ENCODE results near the gene EIPR1.

EIPR1 gene

DNA sequence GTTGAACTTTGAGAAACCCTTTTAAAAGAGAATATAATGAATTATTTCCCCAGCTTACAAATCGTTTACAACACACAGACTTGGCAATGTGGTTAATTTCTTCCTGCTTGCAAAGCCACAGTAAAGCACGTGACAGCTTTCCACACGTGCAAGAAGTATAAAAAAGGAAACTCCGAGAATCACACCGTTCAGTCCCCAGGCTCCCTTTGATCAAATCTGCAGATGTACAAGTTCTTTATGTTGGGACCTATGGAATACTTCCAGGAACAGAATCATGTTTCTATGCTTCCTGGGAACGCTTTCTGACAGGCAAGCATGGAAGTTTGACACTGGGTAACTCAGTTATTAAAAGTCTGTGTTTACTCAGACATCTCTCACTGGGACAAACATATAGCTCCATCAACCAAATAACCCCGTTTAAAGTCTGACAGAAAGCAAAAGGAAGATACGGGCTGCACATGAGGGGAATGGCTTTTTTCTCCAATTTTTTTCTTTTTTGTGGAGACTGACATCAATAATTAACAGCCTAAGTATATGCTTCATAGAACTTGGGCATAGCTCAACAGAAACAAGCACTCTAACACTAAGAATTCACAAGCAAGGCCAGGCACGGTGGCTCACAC, 134.8 kb downstream of the EIPR1 start:
- H3K9me3 ChIP-seq (ENCODE audit: control insufficient read depth, insufficient read depth, low read depth, low read length): peaks cover 4% of the 10 kb centered on the region
- H3K4me3 ChIP-seq (ENCODE audit: low read depth, low read length): no peak overlapping the region

DNA sequence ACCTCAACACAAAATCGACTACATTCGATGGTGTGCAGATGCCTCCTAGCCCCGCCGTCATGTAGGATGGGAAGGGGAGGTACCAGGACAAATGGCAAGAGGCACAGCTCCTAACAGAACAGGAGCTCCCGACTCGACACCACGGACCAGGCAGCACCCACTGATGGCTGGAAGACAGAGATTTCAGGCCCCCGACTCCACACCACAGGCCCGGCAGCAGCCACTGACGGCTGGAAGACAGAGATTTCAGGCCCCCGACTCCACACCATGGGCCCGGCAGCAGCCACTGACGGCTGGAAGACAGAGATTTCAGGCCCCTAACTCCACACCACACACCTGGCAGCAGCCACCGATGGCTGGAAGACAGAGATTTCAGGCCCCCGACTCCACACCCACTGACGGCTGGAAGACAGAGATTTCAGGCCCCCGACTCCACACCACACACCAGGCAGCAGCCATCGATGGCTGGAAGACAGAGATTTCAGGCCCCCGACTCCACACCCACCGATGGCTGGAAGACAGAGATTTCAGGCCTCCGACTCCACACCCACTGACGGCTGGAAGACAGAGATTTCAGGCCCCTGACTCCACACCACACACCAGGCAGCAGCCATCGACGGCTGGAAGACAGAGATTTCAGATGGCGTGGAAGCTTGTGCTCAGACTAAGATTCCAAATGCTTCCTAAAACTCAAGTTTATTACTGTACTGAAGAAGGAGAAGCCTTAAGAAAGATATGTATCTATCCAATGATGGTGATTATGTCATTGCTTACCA, 135.5 kb downstream of the EIPR1 start:
- H3K9me3 ChIP-seq (ENCODE audit: control insufficient read depth, insufficient read depth, low read depth, low read length): peaks cover 1% of the 10 kb centered on the region
- H3K4me3 ChIP-seq (ENCODE audit: low read depth, low read length): no peak overlapping the region
- H3K36me3 ChIP-seq (ENCODE audit: control insufficient read depth, insufficient read depth, low read length): no peaks in the 10 kb centered on the region
- H3K27me3 ChIP-seq (ENCODE audit: control insufficient read depth, insufficient read depth, low read length): no peaks in the 10 kb centered on the region
- H3K9ac ChIP-seq (ENCODE audit: low read length): no peak overlapping the region
- peaks cover 4% of the 10 kb centered on the region; the same call in 1 of the 2 replicates for H3K4me1 ChIP-seq (ENCODE audit: control insufficient read depth, insufficient read depth, low read length)
- no peak overlapping the region for H3K27ac ChIP-seq (ENCODE audit: low read depth, low read length)

More for the DNA sequence above, 134.8 kb downstream of the EIPR1 start:
- H3K36me3 ChIP-seq (ENCODE audit: control insufficient read depth, insufficient read depth, low read length): 0 out of 2 replicates have a peak, but pooled peaks cover 2% of the 10 kb centered on the region
- H3K27me3 ChIP-seq (ENCODE audit: control insufficient read depth, insufficient read depth, low read length): no peaks in the 10 kb centered on the region
- H3K4me1 ChIP-seq (ENCODE audit: control insufficient read depth, insufficient read depth, low read length): peaks cover 4% of the 10 kb centered on the region; the same call in 1 of the 2 replicates
- no peak overlapping the region for H3K9ac ChIP-seq (ENCODE audit: low read length)
- H3K27ac ChIP-seq (ENCODE audit: low read depth, low read length): no peak overlapping the region

DNA sequence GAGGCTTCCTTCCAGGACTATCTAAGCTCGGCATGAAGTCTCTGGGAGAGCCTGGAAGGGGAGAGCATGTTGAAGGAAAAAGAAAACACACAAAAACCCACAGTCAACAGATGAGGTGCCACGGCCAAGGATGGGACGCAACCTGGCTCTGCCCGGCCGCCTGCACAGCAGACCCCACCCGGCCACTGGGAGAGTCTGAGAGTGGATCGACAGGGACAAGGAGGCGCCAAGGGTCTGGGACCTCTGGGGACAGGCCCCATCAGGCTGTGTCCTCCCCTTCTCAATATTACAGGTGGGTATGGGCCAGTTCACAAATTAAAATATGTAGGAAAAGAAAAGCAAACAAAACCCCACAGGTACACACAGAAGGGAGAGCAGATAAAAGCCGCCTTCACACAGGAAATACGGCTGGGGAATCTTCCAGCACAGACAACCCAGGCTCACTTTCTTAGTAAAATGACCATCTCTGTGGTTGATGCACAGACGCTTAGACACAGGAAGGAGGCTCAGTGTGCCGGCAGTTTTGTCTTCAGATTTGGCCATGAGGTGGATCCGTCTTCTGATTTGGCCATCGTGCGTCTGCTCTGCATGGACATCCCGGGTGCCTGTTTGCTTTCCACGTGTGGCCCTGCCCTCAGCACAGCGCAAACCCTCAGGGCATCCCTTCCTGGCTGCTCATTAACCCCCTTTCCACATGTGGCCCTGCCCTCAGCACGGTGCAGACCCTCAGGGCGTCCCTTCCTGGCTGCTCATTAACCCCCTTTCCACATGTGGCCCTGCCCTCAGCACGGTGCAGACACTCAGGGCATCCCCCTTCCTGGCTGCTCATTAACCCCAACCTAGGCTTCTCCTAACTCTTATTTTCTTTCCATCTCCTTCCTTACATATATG, 138.4 kb downstream of the EIPR1 start:
- Histone ChIP-seq H3K4me1 (ENCODE audit: control insufficient read depth, insufficient read depth, low read length) (no peaks in the 10 kb centered on the region), H3K9me3 (ENCODE audit: control insufficient read depth, insufficient read depth, low read depth, low read length) (no peaks in the 10 kb centered on the region), H3K4me3 (ENCODE audit: low read depth, low read length) (no peak overlapping the region), H3K9ac (ENCODE audit: low read length) (no peak overlapping the region), H3K36me3 (ENCODE audit: control insufficient read depth, insufficient read depth, low read length) (no peaks in the 10 kb centered on the region), H3K27me3 (ENCODE audit: control insufficient read depth, insufficient read depth, low read length) (no peaks in the 10 kb centered on the region), H3K27ac (ENCODE audit: low read depth, low read length) (no peak overlapping the region)

DNA sequence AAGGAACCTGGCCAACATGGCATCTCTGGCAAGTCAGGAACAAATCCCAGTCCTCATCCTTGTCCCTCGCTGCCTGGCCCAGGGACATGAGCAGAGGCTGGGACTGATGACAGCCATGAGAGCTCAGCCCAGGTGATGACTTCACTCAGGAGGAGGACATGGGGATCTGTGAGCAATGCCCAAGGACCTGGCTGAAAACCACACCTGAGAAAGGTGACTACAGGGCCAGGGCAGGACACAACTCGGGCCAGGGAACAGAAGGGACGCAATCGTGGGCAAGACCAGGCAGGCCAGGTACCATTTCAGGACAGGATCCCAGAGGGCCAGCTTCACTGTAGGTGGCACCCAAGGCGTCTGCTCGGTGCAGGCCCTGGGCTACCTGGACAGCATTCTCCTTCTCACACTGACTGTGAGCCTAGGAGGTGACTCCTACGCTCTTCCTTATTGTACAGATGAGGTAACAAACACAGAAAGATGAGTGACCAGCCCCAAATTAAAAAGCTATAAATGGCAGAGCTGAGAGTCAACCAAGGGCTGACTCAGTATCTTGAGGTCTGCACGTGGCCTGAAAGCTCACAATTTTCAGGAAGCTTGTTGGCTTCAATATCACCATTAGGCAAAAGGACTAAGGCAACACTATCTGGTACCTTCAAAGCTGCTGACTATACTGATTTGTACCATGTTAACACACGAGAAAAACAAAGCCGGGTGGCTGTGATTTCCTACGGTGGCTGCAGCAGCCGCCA, 141.1 kb downstream of the EIPR1 start:
- Histone ChIP-seq H3K27me3 (ENCODE audit: control insufficient read depth, insufficient read depth, low read length) (no peaks in the 10 kb centered on the region), H3K9me3 (ENCODE audit: control insufficient read depth, insufficient read depth, low read depth, low read length) (no peaks in the 10 kb centered on the region), H3K4me3 (ENCODE audit: low read depth, low read length) (no peak overlapping the region), H3K4me1 (ENCODE audit: control insufficient read depth, insufficient read depth, low read length) (no peaks in the 10 kb centered on the region), H3K36me3 (ENCODE audit: control insufficient read depth, insufficient read depth, low read length) (peaks cover 4% of the 10 kb centered on the region; the same call in 1 of the 2 replicates), H3K9ac (ENCODE audit: low read length) (no peak overlapping the region), H3K27ac (ENCODE audit: low read depth, low read length) (no peak overlapping the region)

DNA sequence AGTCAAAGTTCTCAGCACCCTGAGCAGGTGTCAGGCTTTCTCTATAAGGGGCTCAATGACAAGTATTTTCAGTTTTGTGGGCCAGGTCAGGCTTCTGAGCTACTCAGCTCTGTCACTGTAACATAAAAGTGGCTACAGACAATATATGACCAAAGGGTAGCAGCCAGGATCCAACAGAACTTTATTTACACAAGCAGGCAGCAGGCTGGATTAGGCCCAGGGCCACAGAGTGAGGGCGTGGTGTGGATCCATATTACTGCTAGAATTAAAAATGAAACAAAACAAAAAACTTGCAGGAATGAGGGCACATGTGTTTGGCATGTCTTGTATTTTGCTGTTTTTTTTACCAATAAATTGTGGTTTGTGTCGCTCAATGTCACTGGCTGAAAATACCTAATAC, 143.7 kb downstream of the EIPR1 start:
- no peak overlapping the region for H3K4me3 ChIP-seq (ENCODE audit: low read depth, low read length)
- H3K27me3 ChIP-seq (ENCODE audit: control insufficient read depth, insufficient read depth, low read length): no peaks in the 10 kb centered on the region
- no peaks in the 10 kb centered on the region for H3K4me1 ChIP-seq (ENCODE audit: control insufficient read depth, insufficient read depth, low read length)
- H3K27ac ChIP-seq (ENCODE audit: low read depth, low read length): no peak overlapping the region
- H3K9me3 ChIP-seq (ENCODE audit: control insufficient read depth, insufficient read depth, low read depth, low read length): peaks cover 17% of the 10 kb centered on the region
- H3K36me3 ChIP-seq (ENCODE audit: control insufficient read depth, insufficient read depth, low read length): peaks cover 7% of the 10 kb centered on the region; the same call in 1 of the 2 replicates
- H3K9ac ChIP-seq (ENCODE audit: low read length): no peak overlapping the region

DNA sequence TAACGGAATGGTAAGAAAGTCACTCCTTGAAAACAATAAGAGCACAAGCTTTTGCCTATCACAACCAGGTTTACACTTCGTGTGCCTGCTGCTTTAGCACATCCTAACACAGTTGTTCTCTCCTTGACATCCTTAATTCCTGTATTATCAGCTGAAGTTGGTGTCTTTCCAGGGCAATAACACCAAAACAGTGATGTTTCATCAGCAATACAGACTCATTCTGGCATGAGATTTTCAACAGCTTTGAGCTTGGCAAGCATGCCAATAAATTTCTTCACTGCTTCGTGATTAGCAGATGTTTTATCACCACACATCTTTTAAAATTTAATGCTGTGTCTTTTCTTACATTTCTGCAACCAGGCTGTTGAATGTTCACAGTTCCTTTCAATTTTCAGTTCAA, 148.4 kb downstream of the EIPR1 start:
- Histone ChIP-seq H3K27me3 (ENCODE audit: control insufficient read depth, insufficient read depth, low read length) (no peaks in the 10 kb centered on the region), H3K27ac (ENCODE audit: low read depth, low read length) (no peak overlapping the region), H3K9me3 (ENCODE audit: control insufficient read depth, insufficient read depth, low read depth, low read length) (peaks cover 31% of the 10 kb centered on the region), H3K4me1 (ENCODE audit: control insufficient read depth, insufficient read depth, low read length) (no peaks in the 10 kb centered on the region), H3K36me3 (ENCODE audit: control insufficient read depth, insufficient read depth, low read length) (peaks cover 7% of the 10 kb centered on the region; the same call in 1 of the 2 replicates), H3K9ac (ENCODE audit: low read length) (no peak overlapping the region), H3K4me3 (ENCODE audit: low read depth, low read length) (no peak overlapping the region)

DNA sequence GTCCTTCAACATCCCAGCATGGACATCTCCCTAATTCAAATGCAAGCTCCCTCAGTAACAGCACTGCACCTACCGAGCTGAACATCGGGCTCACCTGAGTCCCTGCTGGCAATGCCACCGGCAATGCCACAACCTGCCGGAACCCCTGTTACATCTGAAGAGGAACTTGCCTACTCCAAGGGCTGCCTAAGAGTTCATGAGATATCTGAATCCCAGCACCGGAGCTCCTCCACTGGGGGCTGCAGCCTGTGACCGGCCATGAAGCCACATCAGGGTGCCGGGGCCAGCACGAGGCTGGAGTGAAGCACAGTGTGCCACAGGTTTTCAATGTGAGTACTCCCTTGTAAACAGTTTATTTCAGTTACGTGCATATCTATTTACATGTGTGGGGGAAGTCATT, 152.9 kb downstream of the EIPR1 start:
- H3K9ac ChIP-seq (ENCODE audit: low read length): no peak overlapping the region
- H3K4me3 ChIP-seq (ENCODE audit: low read depth, low read length): no peak overlapping the region
- H3K27me3 ChIP-seq (ENCODE audit: control insufficient read depth, insufficient read depth, low read length): no peaks in the 10 kb centered on the region
- no peak overlapping the region for H3K27ac ChIP-seq (ENCODE audit: low read depth, low read length)
- no peaks in the 10 kb centered on the region for H3K4me1 ChIP-seq (ENCODE audit: control insufficient read depth, insufficient read depth, low read length)
- H3K36me3 ChIP-seq (ENCODE audit: control insufficient read depth, insufficient read depth, low read length): 0 out of 2 replicates have a peak, but pooled peaks cover 2% of the 10 kb centered on the region
- peaks cover 50% of the 10 kb centered on the region for H3K9me3 ChIP-seq (ENCODE audit: control insufficient read depth, insufficient read depth, low read depth, low read length)

DNA sequence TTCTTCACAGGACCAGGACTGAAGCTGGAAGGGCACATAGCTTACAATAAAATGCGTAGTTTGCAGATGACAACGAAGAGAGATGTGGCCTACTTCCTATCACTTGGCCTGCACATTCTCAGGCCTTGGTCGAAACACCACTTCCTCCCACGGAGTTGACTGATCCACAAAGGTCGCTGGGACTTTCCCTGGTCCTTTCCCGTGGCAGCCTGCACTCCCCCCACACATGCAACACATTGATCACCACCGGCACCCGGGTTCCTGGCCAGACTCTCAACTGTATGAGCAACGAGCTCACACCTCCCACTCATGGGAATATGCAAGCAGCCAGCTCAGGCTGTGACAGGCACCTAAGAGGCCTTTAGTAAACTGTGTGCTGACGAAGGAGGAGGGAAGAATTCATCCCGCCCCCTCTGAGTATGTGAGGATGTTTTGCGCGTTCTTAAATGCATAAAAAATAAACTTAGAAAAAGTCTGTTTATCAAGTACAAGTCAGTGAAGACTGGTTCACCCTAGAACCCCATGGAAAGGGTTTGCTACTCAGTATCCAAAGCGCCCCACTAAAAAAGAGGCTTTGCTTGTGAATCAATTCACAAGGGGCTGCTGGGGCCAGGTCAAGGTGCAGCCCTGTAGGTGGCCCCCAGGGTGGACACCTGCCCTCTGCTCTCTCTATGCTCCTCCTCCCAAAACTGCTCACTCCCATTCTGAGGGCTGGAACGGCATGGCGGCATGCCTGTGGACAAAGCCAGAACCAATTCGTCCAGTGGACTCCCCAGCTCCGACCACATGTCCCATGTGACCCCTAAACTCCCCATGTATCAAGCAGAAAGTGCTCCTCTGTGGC, 154.3 kb downstream of the EIPR1 start:
- Histone ChIP-seq H3K4me3 (ENCODE audit: low read depth, low read length) (no peak overlapping the region), H3K4me1 (ENCODE audit: control insufficient read depth, insufficient read depth, low read length) (no peaks in the 10 kb centered on the region), H3K36me3 (ENCODE audit: control insufficient read depth, insufficient read depth, low read length) (no peaks in the 10 kb centered on the region), H3K27ac (ENCODE audit: low read depth, low read length) (no peak overlapping the region), H3K9ac (ENCODE audit: low read length) (no peak overlapping the region), H3K9me3 (ENCODE audit: control insufficient read depth, insufficient read depth, low read depth, low read length) (peaks cover 39% of the 10 kb centered on the region), H3K27me3 (ENCODE audit: control insufficient read depth, insufficient read depth, low read length) (no peaks in the 10 kb centered on the region)

DNA sequence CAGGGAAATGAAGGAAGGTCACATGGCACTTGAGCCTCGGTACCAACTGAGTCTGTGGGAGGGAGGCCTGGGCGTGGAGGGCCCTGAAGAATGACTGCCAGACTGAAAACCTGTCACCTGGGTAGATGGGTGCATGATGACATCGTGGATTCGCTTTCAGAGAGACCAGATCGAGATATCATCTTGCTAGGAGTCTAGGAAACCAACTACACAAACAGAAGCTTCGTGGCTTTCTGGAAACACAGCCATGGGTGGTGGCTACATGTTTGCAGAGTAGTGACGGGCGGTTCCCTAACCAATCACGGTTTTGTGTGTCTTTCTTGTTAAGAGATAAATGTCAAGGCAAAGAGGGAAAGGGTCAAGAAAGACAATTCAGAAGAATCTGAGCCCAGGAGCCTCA, 155.0 kb downstream of the EIPR1 start:
- no peaks in the 10 kb centered on the region for H3K4me1 ChIP-seq (ENCODE audit: control insufficient read depth, insufficient read depth, low read length)
- no peak overlapping the region for H3K27ac ChIP-seq (ENCODE audit: low read depth, low read length)
- peaks cover 35% of the 10 kb centered on the region for H3K9me3 ChIP-seq (ENCODE audit: control insufficient read depth, insufficient read depth, low read depth, low read length)
- no peaks in the 10 kb centered on the region for H3K27me3 ChIP-seq (ENCODE audit: control insufficient read depth, insufficient read depth, low read length)
- no peaks in the 10 kb centered on the region for H3K36me3 ChIP-seq (ENCODE audit: control insufficient read depth, insufficient read depth, low read length)
- no peak overlapping the region for H3K9ac ChIP-seq (ENCODE audit: low read length)
- no peak overlapping the region for H3K4me3 ChIP-seq (ENCODE audit: low read depth, low read length)

DNA sequence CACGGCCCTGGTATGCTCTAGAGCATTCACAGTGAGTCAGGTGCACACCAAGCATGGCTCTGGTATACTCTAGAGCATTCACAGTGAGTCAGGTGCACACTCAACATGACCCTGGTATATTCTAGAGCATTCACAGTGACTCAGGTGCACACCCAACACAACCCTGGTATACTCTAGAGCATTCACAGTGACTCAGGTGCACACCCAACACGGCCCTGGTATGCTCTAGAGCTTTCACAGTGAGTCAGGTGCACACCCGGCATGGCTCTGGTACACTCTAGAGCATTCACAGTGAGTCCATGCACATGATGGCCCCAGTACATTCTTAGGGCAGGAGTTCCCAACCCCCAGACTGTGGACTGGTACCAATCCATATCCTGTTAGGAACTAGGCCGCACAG, 158.1 kb downstream of the EIPR1 start:
- H3K9me3 ChIP-seq (ENCODE audit: control insufficient read depth, insufficient read depth, low read depth, low read length): peaks cover 30% of the 10 kb centered on the region
- no peaks in the 10 kb centered on the region for H3K27me3 ChIP-seq (ENCODE audit: control insufficient read depth, insufficient read depth, low read length)
- H3K9ac ChIP-seq (ENCODE audit: low read length): no peak overlapping the region
- no peak overlapping the region for H3K4me3 ChIP-seq (ENCODE audit: low read depth, low read length)
- no peak overlapping the region for H3K27ac ChIP-seq (ENCODE audit: low read depth, low read length)
- H3K36me3 ChIP-seq (ENCODE audit: control insufficient read depth, insufficient read depth, low read length): no peaks in the 10 kb centered on the region
- H3K4me1 ChIP-seq (ENCODE audit: control insufficient read depth, insufficient read depth, low read length): no peaks in the 10 kb centered on the region
